OCI-LY3 (cell line): ENCODE measurements around the gene LRP11.

Experiments used
- EZH2phosphoT487 ChIP-seq: fragments of 200-600 bp; shearing (Covaris generic); IDR thresholded peaks from 2 replicates; pipeline ENCODE4 v1.6.1; 2018; ENCODE audit warnings: antibody characterized with exemption, mixed run types, low read depth
- TF ChIP-seq, protein P1 (sequence below): fragments of 200-600, 300-600 bp; sonication (generic); IDR thresholded peaks from 2 replicates; pipeline ENCODE4 v1.5.1; 2014; ENCODE audit warnings: antibody characterized with exemption, low read length, low read depth

- TF ChIP-seq, protein P1, sequence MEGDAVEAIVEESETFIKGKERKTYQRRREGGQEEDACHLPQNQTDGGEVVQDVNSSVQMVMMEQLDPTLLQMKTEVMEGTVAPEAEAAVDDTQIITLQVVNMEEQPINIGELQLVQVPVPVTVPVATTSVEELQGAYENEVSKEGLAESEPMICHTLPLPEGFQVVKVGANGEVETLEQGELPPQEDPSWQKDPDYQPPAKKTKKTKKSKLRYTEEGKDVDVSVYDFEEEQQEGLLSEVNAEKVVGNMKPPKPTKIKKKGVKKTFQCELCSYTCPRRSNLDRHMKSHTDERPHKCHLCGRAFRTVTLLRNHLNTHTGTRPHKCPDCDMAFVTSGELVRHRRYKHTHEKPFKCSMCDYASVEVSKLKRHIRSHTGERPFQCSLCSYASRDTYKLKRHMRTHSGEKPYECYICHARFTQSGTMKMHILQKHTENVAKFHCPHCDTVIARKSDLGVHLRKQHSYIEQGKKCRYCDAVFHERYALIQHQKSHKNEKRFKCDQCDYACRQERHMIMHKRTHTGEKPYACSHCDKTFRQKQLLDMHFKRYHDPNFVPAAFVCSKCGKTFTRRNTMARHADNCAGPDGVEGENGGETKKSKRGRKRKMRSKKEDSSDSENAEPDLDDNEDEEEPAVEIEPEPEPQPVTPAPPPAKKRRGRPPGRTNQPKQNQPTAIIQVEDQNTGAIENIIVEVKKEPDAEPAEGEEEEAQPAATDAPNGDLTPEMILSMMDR: no peak
- no peak for TF ChIP-seq EZH2phosphoT487
Measured at GRCh38 chr6:149845549-149845948, 18.6 kb downstream of the LRP11 start.
